Right lobe of liver (tissue), 6 donors: ENCODE results near the gene CSNK1G2. TPM values are rescaled to one million over a fixed set of nuclear protein-coding genes. Genes with fewer than 3 reads are reported as not detected.

ENCODE experiments used
- ATAC-seq, 4 donors: fragments of 200-7000 bp; cut with Tn5 transposase; one replicate each; pipeline ENCODE4 v1.9.1; 2020; ENCODE audit warnings: mild to moderate bottlenecking in 4 of 4, moderate library complexity in 4 of 4
- DNase-seq, 3 donors: peaks; one replicate each; pipeline ENCODE4 v3.0.0-alpha.2; 2020
- H3K27ac ChIP-seq, 3 donors: fragments of 200-600 bp; one replicate each; pipeline ENCODE4 v1.8.0; 2022
- H3K27me3 ChIP-seq, 2 donors: fragments of 200-600 bp; one replicate each; pipeline ENCODE4 v1.8.0; 2022
- H3K36me3 ChIP-seq, 4 donors: fragments of 200-600 bp; sonication (generic) in 1 of 4; one replicate each; pipeline versions ENCODE4 v1.5.1 to v1.8.0; 2017 to 2022; ENCODE audit warnings: control low read depth in 1 of 4
- H3K4me1 ChIP-seq, 4 donors: fragments of 200-600 bp; sonication (generic) in 1 of 4; one replicate each; pipeline versions ENCODE4 v1.5.1 to v1.8.0; 2017 to 2022; ENCODE audit warnings: control low read depth in 1 of 4
- H3K4me3 ChIP-seq, 3 donors: fragments of 200-600 bp; one replicate each; pipeline ENCODE4 v1.8.0; 2022
- H3K9me3 ChIP-seq, 4 donors: fragments of 200-600 bp; sonication (generic) in 1 of 4; one replicate each; pipeline versions ENCODE4 v1.5.1 to v1.8.0; 2017 to 2022; ENCODE audit warnings: control low read depth in 1 of 4
- POLR2A ChIP-seq: fragments of 450-650 bp; IDR thresholded peaks from one replicate; pipeline ENCODE4 v1.6.1; 2017; ENCODE audit warnings: antibody characterized with exemption, mild to moderate bottlenecking
- WGBS: methylation state at CpG from one replicate; pipeline ENCODE4 v1.1.6; 2018; ENCODE audit warnings: low coverage, low lambda C conversion rate; ENCODE audit not compliant: insufficient coverage; ENCODE audit errors: missing lambda C conversion rate; 5-methylcytosine and 5-hydroxymethylcytosine counted together
- intact Hi-C, 2 donors: fragments of 100-400 bp; cut with DNase I; formaldehyde crosslinking; loops; one replicate each; pipeline versions ENCODE4 v1.11.2 to v1.14.1; 2022
- total RNA-seq, 6 experiments: library from RNA; depleted of rRNA in 2 of 6; stranded (reverse); fragments of >200 nt in 2 of 6; fragmentation: NEBNext Ultra II Directional in 3 of 6; extraction: Animal tissue kit (Norgen Biotek cat#: 25700) in 3 of 6; gene quantifications; one replicate each; pipeline versions ENCODE4 v1.1.0 to v1.2.4, GENCODE V29; 2016 to 2023
- TF ChIP-seq, protein P1 (sequence below), 4 donors: fragments of 200-600 bp in 3 of 4; fragments of 450-650 bp in 1 of 4; IDR thresholded peaks; one replicate each; pipeline versions ENCODE4 v1.5.1 to v1.8.0; 2016 to 2022; ENCODE audit warnings: antibody characterized with exemption in 4 of 4, mild to moderate bottlenecking in 2 of 4
- donor health status: DM: no; HTN: yes; CAD: no.
- donor health status: DM: no; HTN: no; CAD: no.
- donor health status: DM: no; HTN: no; CAD: no.
- donor health status: DM: no; HTN: yes; CAD: no.
- donor health status: DM: no; HTN: yes; CAD: no.

The CSNK1G2 gene
- total RNA-seq, 6 experiments from 2014 or later: 14.4 to 35.2 (median 22.6) TPM

DNA sequence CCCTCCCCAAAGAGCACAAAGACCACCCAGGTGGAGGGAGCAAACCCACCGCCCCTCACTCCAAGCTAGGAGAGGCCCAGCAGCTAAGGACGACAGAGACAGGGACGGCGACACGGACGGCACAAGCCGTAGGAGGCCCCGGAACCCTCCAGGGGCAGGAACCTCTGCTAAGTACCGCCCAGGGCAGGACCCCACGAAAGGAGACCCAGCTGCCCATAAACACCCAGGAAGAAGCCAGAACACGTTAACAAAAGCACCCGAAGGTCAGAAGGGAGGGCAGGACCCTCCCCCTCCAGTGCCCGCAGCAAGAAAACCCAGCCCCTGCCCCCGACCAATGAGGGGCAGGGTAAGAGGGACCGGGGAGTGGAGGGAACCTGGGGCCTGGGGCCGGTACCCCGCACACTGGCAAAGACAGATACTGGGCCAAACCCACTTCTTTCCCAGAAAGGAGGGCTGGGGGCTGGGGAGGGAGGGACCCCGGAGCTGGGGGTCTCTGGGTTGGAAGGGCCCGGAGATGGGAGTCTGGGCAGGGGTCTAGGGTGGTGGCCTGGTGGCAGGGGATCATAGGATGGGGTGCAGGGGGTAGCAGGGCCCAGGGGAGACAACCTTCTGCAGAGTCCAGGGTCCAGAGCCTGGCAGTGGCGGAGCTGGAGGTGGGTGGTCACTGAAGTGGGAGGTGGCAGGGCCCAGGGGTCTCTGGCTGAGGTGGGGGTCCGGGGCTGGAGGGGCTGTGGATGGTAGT is 72.1 kb downstream of the CSNK1G2 start:
- Histone ChIP-seq H3K36me3 (no peaks in the 10 kb centered on the region), H3K4me1 (no peaks in the 10 kb centered on the region), H3K27me3 (no peaks in the 10 kb centered on the region), H3K27ac (no peak overlapping the region), H3K4me3 (no peak overlapping the region), H3K9me3 (no peaks in the 10 kb centered on the region)
- no peak for DNase-seq
- no peak for ATAC-seq
- intact Hi-C loops: loop anchor here in 1 of 2 donors (5.0 kb wide), 1 partner anchor 66 kb away; no protein-coding TSS in a partner anchor
- TF ChIP-seq, protein P1, sequence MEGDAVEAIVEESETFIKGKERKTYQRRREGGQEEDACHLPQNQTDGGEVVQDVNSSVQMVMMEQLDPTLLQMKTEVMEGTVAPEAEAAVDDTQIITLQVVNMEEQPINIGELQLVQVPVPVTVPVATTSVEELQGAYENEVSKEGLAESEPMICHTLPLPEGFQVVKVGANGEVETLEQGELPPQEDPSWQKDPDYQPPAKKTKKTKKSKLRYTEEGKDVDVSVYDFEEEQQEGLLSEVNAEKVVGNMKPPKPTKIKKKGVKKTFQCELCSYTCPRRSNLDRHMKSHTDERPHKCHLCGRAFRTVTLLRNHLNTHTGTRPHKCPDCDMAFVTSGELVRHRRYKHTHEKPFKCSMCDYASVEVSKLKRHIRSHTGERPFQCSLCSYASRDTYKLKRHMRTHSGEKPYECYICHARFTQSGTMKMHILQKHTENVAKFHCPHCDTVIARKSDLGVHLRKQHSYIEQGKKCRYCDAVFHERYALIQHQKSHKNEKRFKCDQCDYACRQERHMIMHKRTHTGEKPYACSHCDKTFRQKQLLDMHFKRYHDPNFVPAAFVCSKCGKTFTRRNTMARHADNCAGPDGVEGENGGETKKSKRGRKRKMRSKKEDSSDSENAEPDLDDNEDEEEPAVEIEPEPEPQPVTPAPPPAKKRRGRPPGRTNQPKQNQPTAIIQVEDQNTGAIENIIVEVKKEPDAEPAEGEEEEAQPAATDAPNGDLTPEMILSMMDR (IDR thresholded peaks at IDR 0.05): no peak
- TF ChIP-seq POLR2A: no peak
- WGBS: 100% methylated on average over 2 of the region's 21 CpGs

DNA sequence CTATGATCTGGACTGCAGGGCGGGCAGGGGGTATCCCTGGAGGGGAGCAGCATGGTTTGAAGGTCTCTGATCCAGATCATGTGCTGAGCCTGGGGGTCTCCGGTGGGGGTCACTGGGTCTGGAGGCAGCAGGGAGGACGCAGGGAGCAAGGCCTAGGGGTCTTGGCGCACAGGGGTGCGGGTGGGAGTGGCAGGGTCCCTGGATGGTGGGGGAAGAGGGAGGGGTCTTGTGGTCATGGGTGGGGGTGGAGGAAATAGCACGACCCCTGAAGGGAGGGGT is 72.7 kb downstream of the CSNK1G2 start:
- Histone ChIP-seq H3K36me3 (no peaks in the 10 kb centered on the region), H3K4me3 (no peak overlapping the region), H3K9me3 (no peaks in the 10 kb centered on the region), H3K4me1 (no peaks in the 10 kb centered on the region), H3K27ac (no peak overlapping the region), H3K27me3 (no peaks in the 10 kb centered on the region)
- 96% methylated on average over 4 of the region's 6 CpGs for WGBS
- intact Hi-C loops: loop anchor here in 1 of 2 donors (5.0 kb wide), 1 partner anchor 66 kb away; no protein-coding TSS in a partner anchor
- DNase-seq (peak in 1 of 3 donors; percentile 48), ATAC-seq (no peak)
- TF ChIP-seq POLR2A: no peak
- TF ChIP-seq, protein P1 (IDR thresholded peaks at IDR 0.05): no peak

DNA sequence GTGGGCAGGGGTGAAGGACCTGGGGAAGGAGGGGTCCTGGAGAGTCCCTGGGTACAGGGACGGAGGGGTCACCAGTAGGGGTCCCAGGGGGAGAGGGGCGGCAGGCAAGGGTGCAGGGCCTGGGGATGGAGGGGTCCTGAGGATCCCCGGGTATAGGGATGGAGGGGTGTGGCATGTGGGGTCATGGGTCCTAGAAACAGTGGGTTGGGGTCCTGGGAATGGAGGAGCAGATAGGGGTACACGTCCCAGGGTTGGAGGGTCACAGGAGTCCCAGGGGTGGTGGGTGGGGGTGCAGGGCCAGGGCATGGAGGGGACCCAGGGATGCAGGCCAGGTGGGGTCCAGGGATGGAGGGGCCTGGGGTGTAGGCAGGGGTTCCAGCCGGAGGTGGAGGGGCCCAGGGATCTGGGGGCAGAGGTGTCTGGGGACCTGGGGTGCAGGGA is 73.2 kb downstream of the CSNK1G2 start:
- no peak for TF ChIP-seq POLR2A
- TF ChIP-seq, protein P1 (IDR thresholded peaks at IDR 0.05): no peak
- intact Hi-C loops: loop anchor here in 1 of 2 donors (5.0 kb wide), 1 partner anchor 67 kb away; no protein-coding TSS in a partner anchor
- Histone ChIP-seq H3K4me3 (no peak overlapping the region), H3K9me3 (no peaks in the 10 kb centered on the region), H3K4me1 (no peaks in the 10 kb centered on the region), H3K36me3 (no peaks in the 10 kb centered on the region), H3K27ac (no peak overlapping the region), H3K27me3 (no peaks in the 10 kb centered on the region)
- no peak for ATAC-seq
- peak in 1 of 3 donors; percentile 50 for DNase-seq
- WGBS: 74% methylated on average over 4 of the region's 5 CpGs

DNA sequence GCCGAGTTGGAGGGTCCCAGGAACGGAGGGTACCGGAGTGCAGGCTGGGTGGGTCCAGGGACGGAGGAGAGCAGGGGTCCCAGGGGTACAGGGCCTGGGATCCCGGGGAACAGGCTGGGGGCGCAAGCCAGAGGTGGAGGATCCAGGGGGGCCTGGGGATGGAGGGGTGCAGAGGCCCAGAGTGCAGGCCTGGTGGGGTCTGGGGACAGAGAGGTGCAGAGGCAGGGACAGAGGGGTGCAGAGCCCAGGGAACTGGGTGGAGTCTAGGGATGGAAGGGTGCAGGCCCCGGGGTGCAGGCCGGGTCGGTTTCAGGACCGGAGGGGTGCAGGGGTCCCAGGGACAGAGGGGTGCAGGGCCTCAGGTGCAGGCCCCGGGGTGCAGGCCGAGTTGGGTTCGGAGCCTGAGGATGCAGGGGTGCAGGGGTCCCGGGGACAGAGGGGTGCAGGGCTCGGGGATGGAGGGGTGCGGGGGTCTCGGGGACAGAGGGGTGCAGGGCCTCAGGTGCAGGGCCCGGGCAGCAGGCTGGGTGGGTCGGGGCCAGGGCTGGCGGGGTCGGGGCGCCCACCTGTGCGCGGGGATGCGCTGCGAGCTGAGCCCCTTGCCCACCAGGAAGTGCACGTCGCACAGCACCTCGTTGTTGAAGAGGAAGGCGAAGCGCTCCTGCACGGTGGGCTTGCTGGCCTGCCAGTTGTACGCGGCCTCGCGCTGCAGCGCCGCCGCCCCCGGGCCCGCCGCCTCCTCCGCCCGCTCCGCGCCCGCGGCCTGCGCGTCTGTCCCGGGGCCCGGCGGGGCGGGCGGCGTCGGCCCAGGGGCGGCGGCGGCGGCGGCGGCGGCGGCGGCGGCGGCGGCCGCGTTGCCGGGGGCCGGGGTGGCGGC is 74.0 kb downstream of the CSNK1G2 start:
- peak overlapping the region; percentile 34 to 70 (median 57) for H3K4me3 ChIP-seq
- H3K27me3 ChIP-seq: no peaks in the 10 kb centered on the region
- ATAC-seq (peak in 3 of 4 donors; percentile 1 to 4 (median 4)), DNase-seq (peak in 2 of 3 donors; percentile 52 to 66)
- H3K36me3 ChIP-seq: no peaks in the 10 kb centered on the region
- peaks cover 0 to 3% (median 0%) of the 10 kb centered on the region in 4 donors for H3K4me1 ChIP-seq
- whole genome bisulfite sequencing: 26% methylated on average over 18 of the region's 74 CpGs
- H3K27ac ChIP-seq: peak overlapping the region in 1 of 3 donors; percentile 33
- TF ChIP-seq POLR2A: no peak
- TF ChIP-seq, protein P1 (IDR thresholded peaks at IDR 0.05): no peak
- no peaks in the 10 kb centered on the region for H3K9me3 ChIP-seq
- intact Hi-C loops: loop anchor here in 1 of 2 donors (5.0 kb wide), 1 partner anchor 68 kb away; no protein-coding TSS in a partner anchor
